Measurements from ENCODE around the gene B3GNT4. TPM values are rescaled to one million over a fixed set of nuclear protein-coding genes. Genes with fewer than 3 reads are reported as not detected.

Gene B3GNT4
- total and polyA plus RNA-seq, 2 of the 4 experiments (the other 2 are of a cell fraction): 0.18 to 0.53 TPM

Small RNA genes within 50 kb of the gene (microRNA-seq; reads per million reads assigned to microRNA genes)
- gene DIABLO (ENCODE audit: insufficient read depth, insufficient read length): not detected

Small RNA genes within 50 kb of the gene (small RNA-seq; reads per million reads assigned to genes)
- 0 to 2.9 (median 0.46) reads per million in 5 experiments for gene DIABLO

Other genes with a start within 250 kb of the B3GNT4 start
- gene BCL7A, start 181.8 kb upstream of the B3GNT4 start, total RNA-seq (2012; rRNA removed): 5.6 and 6.1 TPM in 2 replicates
- 7.9 and 8.6 TPM in 2 replicates for gene BCL7A, start 181.8 kb upstream of the B3GNT4 start, polyA plus RNA-seq (2012; rRNA removed)
- 2.7 and 3.1 TPM in 2 replicates for gene MLXIP, start 125.0 kb upstream of the B3GNT4 start, total RNA-seq (2012; rRNA removed)
- gene MLXIP, start 125.0 kb upstream of the B3GNT4 start, polyA plus RNA-seq (2012; rRNA removed): 9.5 and 10.8 TPM in 2 replicates
- not detected in 2 replicates for gene IL31, start 29.5 kb upstream of the B3GNT4 start, total RNA-seq (2012; rRNA removed)
- gene IL31, start 29.5 kb upstream of the B3GNT4 start, polyA plus RNA-seq (2012; rRNA removed): not detected in 2 replicates
- 0.36 TPM in 1 of 2 replicates, not detected in the other for gene LRRC43, start 20.6 kb upstream of the B3GNT4 start, total RNA-seq (2012; rRNA removed)
- 0.19 and 0.26 TPM in 2 replicates for gene LRRC43, start 20.6 kb upstream of the B3GNT4 start, polyA plus RNA-seq (2012; rRNA removed)
- 102 and 104 TPM in 2 replicates for gene DIABLO, start 22.3 kb downstream of the B3GNT4 start, total RNA-seq (2012; rRNA removed)
- 67.0 and 69.7 TPM in 2 replicates for gene DIABLO, start 22.3 kb downstream of the B3GNT4 start, polyA plus RNA-seq (2012; rRNA removed)
- 20.3 and 21.4 TPM in 2 replicates for gene VPS33A, start 62.8 kb downstream of the B3GNT4 start, total RNA-seq (2012; rRNA removed)
- gene VPS33A, start 62.8 kb downstream of the B3GNT4 start, polyA plus RNA-seq (2012; rRNA removed): 14.0 and 14.3 TPM in 2 replicates
- gene CLIP1, start 219.0 kb downstream of the B3GNT4 start, total RNA-seq (2012; rRNA removed): 54.8 and 58.9 TPM in 2 replicates
- gene CLIP1, start 219.0 kb downstream of the B3GNT4 start, polyA plus RNA-seq (2012; rRNA removed): 35.6 and 38.0 TPM in 2 replicates

All from IMR-90 (cell line).